DMS53 treated with DMSO at 0.1 percent for 48 hours (cell line): ENCODE measurements around the gene VGF.
A peak's percentile ranks its signal among the peaks of the same experiment; 100 is the strongest.

Experiments used
- DNase-seq: peaks from one replicate; lab custom pipeline; 2025; ENCODE audit not compliant: unreplicated experiment; lab: John Stamatoyannopoulos, UW

The VGF gene

GRCh38 chr7:101166909-101167644 lies 1.7 kb upstream of the VGF start:
- DNase-seq = no peak

GRCh38 chr7:101166648-101166908 lies 1.2 kb upstream of the VGF start:
- DNase-seq = no peak

GRCh38 chr7:101165958-101166647 lies 734 bp upstream of the VGF start:
- DNase-seq = no peak

GRCh38 chr7:101164071-101164840 lies 1.1 kb downstream of the VGF start:
- DNase-seq = peak; percentile 54

GRCh38 chr7:101163279-101164070 lies 1.9 kb downstream of the VGF start:
- DNase-seq = peak; percentile 69

GRCh38 chr7:101162551-101163278 lies 2.7 kb downstream of the VGF start:
- peak; percentile 74 for DNase-seq

- no peak for DNase-seq
Measured at GRCh38 chr7:101161692-101162471, 3.5 kb downstream of the VGF start.

- no peak for DNase-seq
Measured at GRCh38 chr7:101160910-101161309, 4.5 kb downstream of the VGF start.

- DNase-seq = no peak
Measured at GRCh38 chr7:101159696-101160674, 5.4 kb downstream of the VGF start.

GRCh38 chr7:101156866-101157589 lies 8.3 kb downstream of the VGF start:
- DNase-seq = no peak

- no peak for DNase-seq
Measured at GRCh38 chr7:101156277-101156676, 9.1 kb downstream of the VGF start.

- no peak for DNase-seq
Measured at GRCh38 chr7:101155303-101155702, 10.1 kb downstream of the VGF start.

GRCh38 chr7:101154693-101155102 lies 10.7 kb downstream of the VGF start:
- DNase-seq = no peak

- DNase-seq = peak; percentile 98
Measured at GRCh38 chr7:101153969-101154692, 11.2 kb downstream of the VGF start, which contains the start of gene AP1S1. Gene AP1S1 (plus strand): TSS chr7:101154476. CDS start chr7:101154515, 39 bp downstream.

- DNase-seq = no peak
Measured at GRCh38 chr7:101151908-101152651, 13.3 kb downstream of the VGF start.

- DNase-seq = no peak
Measured at GRCh38 chr7:101140746-101141382, 24.5 kb downstream of the VGF start.
